GM21529 (cell line): ENCODE measurements around the gene SGIP1.
"Not testable (repeated sequence)": the region's sequence is repeated elsewhere in the genome, so short reads cannot be mapped to it uniquely, and the experiment has no call there.

ENCODE experiments used
- ATAC-seq: cut with Tn5 transposase; IDR thresholded peaks from one replicate; pipeline ENCODE4 v1.9.1; 2021; ENCODE audit not compliant: unreplicated experiment

The SGIP1 gene

DNA sequence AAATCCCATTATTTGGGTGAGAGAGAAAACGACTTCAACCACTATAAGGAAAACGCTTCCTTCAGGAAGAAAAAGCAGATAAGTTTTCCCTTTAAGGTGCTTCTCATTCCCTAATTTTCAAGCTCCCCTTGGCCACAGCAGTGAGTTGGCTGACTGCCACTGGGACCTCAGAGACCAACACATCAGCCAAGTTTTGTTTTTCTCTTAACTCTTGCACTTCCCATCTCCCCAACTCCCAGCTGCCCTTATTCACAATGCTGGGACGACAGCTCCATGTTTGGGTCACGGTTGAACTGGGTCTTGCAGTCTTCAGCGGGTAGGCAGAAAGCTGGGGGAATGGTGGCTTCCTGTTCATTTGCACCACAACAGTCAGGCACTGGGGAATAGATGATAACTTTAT is 18.9 kb downstream of the SGIP1 start:
- no peak for ATAC-seq

DNA sequence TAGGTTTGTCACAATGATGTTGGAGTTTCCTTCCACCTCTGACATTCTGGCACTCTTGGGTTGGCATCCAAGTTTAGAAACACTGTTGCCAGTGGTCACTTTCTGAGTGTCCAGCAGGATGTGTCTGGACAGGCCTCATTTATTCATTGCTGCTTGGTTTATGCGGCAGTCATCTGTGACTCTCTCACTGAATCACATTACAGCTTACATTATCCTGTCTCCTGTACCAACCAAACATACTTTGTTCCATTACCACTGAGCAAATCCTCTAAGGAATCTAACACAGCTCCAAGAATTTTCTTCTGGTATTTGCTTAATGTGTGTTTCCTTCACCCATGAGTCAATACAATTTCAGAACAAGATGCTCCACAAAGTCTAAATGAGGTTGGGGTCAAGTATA is 19.9 kb downstream of the SGIP1 start:
- no peak for ATAC-seq

DNA sequence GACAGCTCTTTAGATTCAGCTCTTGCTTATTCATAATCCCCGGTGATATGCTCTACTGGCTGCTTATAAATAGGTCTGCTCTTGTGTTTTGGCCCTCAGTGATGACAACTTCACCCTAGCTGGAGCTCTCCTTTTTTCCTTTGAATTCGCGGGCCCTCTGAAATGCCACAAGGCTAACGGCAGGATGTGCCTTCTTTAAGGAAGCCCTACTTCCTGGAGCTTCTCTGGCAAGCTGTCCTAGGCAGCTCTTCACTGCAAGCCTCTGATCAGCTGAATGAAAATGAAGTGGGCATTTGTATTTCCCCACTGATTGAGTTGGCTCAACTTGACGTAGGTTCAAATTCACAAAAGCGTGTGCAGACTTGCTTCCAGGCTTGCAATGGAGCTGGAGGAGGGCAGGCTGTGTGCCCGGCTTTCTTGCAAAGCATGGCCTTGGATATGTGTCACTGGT is 22.2 kb downstream of the SGIP1 start:
- ATAC-seq: no peak

DNA sequence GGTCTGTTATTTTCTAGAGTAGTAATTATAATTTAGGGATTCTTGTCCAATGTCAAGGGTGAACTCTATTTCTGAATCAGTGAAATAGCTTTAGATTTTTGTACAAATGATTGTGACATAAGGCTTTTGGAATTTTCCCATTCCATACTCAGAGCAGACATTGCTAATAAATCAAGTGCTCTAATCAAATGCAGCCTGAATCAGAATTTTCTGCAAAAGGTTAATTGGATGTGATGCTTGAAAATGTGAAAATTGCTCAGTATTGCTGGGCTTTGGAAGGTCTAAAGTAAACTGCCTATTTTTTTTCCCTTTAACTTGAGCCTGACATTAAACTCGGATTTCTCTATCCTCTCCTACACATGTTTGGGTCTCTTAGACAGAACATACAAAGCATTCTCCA is 23.2 kb downstream of the SGIP1 start:
- ATAC-seq: no peak

DNA sequence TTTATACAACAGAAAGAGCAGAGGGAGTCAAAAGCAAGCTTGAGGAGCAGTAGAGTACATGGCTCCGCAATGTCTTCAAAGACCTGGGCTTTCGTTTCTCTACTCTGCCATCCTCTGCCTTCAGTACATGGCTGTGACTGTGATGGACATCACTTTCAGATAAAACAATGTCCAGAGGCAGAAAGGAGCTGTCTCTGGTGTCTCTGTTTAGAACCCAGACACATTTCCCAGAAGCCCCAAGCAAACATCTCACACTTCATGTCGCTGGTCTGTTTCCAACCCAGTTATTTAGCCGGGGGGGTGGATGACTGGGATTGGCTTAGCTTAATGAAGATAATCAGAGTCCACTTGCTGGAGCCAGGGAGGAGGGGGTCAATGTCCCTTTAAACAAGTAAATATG is 25.6 kb downstream of the SGIP1 start:
- no peak for ATAC-seq

DNA sequence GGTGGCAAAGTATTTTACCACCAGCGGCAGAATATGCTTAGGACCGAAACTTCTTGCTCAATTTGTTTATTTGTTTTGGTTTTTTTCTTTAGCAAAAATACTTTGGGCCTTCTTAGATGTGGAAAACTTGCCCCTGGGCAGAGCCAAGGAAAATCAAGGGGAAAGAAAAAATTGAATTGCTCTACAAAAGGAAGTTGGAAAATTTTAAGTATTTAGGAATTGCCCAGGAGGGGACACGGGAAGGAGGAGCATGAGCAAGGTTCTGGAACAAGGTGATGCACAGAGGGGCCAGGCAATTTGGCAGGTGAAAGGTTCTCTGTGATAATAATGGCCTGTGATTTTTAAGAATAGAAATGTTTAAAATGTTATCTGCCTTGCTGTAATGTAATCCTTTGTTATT is 28.6 kb downstream of the SGIP1 start:
- no peak for ATAC-seq

DNA sequence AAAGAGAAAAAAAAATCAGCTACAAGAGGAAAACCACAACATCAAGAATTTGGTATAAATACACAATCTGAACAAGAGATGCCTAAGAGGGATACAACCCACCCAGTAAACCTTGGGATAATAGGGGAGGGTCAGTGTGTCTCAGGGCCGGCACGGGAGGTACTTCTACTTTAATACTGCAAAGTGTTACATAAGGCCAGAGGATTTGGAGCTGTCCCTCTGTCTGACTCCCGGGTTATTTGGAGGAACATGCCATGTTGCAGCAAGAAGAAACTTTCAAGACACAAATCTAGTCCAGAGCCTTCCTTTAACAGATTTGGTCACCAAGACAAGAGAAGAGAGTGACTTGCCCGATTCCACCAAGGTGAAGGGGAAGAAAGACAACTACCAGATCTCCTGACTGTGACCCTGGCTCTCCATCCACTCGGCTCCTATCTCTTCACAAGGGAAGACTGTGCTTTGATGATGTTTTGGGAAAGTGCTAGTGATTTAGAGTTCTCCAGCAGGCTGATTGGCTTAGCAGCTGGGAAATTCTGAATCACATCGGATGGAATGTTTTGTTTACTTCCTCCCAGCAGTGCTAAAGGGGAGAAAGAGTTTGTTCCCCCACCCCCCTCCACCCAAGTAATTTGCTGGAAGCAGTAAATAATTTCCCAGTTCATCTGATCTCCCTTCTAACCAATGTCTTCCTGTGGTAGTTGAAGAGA is 29.3 kb downstream of the SGIP1 start:
- no peak for ATAC-seq

DNA sequence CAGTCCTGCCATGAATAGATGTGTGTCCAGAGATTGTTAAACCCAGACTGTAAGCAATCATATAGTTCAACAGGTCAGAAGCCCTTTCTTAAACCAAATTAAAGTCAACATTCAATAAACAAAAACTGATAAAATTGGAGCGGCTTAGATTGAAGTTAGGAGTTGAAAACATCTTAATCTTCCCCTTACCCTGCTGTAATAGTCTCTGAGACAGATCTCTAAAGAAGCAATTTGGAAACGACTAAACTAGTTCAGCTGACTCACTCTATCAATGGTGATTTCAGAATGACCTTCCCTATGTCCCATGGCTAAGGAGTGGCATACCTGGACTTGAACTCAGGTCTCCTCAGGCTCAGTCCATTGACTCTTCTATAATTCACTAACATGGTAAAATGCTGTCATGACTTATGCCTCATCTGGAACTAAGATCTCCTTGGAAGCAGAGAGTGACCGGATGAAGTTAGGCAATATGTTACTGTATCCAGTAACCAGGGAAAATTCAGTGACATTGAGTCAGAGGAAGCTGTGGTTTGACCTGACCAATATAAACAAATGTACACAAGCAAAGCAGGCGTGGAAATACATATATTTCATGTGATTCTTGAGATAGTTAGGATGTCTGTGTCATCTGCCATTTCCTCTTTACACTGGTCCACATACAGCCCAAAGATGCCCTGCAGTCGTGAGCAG is 30.1 kb downstream of the SGIP1 start:
- ATAC-seq: no peak

DNA sequence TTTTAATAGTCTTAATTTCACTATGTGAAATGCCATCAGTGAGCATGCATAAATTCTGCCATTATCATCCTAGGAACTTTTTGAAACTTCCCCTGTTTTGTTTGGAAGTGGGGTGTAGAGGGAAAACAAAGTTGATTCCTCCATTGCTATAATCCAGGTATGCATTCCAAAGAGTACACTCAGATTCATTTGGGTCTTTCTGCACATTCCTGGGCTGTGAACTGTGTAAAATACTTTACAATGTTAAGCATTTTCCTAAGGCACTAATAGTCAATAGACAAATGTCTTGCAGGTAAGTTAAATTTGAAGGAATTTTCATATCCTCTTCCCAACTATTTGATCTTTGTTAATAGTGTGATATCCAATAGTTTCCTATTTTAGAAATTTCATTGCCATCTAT is 36.2 kb downstream of the SGIP1 start:
- ATAC-seq: no peak

DNA sequence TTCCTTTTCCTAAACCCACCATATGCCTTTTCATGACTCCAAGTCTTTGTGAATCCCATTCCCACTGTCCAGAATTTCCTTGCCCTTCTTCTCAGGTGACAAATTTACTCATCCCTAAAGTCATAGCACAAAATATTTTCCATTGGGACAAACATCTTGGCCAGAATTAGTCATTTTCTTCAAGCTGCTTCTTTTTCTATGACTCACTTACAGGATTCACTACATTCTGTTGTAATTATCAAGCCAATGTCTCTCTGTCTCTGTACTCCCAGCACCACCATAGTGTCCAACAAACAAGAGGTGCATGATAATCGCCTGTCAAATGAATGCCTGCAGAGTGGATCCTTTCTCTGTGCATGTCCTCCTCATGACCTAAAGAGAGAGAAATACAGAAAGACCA is 37.8 kb downstream of the SGIP1 start:
- no peak for ATAC-seq

DNA sequence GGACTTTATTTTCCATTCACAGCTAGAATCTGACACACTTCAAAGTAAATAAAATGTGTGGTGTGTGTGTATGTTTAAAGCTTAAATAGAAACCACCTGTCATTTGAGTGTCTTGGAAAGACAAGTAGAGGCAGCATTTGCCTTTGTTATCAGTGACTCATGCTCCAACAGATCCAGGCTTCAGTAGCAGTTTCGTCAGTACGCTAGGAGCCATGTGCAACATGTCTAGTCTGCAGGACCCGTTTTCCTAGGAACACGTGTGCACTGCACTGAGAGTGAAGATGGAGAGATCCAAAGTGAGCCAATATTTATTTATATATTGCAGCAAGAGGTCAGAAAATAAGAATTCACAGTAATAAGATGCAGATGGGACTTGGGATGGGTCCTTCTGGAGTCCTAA is 41.8 kb downstream of the SGIP1 start:
- ATAC-seq: no peak

DNA sequence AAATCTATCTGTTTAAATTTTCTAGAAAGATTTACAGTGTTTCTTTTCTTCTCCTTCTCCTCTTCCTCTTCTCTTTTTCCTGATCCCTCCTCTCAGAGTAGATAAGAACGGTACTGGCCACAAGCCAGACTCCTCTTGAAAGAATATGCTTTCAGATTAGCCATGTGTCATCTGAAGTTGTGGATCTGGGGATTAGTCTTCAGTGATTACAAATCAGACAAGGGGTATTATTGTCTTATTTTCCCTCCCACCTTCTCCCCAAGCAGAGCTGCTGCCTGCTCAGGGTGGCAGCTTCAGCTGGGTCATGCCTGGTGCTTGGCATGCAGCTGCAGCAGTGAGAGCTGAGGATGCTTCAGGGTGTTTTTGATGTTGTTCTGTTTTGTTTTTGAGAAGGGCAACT is 42.7 kb downstream of the SGIP1 start:
- ATAC-seq: no peak

DNA sequence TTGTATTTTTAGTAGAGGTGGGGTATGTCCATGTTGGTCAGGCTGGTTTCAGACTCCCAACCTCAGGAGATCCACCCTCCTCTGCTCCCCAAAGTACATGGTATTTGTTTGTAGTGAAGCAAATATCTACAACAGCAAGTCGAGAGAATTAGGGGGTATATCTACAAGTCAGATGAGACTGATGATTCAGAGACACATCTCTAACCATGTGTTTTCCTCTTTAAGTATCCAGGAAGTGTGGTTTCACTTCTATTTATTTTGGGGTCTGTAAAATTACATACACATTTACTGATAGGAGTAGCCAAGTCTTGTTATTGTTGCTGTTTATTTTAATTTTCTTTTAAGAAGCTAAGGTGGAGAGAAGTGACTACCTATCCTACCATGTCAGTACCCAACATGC is 44.9 kb downstream of the SGIP1 start:
- no peak for ATAC-seq

DNA sequence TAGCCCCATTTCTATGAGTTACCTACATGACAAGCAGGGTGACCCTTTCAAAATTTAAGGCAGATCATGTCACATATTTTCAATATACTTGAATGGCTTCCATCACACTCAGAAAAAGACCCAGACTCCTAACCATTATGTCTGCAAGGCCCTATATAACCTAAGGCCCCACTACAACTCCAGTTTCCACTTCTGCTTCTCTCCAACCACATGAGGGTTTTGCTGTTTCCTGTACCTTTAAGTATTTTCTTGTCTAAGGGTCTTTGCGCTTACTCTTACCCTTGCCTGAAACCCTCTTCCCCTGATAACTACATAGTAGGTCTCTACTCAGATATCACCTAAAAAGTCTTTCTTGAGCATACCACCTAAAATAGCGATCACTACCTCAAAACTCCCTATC is 46.1 kb downstream of the SGIP1 start:
- ATAC-seq: no peak

DNA sequence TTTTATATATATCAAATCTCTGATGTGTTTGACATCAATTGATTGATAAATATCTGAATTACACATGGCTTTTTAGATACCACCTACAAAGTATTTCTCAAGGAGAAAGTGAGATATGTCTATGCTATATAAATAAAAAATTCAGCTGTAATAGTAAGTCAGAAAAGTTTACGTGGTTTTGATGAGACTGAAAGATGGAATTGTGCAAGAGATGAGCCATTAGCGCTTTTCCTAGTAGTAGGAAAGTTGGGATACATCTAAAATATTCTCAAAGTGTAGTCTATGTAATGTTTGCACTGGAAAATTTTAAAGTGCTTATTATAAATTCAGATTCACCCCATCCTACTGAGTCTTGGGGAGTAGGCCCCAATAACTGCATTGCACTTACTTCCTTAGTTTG is 49.1 kb downstream of the SGIP1 start:
- no peak for ATAC-seq

DNA sequence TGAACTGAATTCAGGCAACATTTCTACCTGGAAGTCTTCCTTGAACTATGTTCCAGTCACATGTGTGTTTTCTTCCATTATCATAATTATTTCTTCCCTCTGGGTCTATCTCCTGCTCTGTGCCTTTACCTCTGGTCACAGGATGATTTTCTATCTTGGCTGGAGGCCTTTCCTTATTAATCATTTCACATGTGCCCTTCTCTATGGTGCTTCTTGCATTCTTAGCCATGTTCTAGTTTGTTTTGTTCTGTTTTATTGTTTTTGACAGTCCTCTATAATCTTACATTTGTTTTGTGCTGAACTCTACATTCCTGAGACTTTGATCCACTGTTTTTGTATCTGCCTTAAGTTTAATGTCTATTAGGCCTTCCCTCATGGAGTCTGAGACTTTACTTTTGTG is 51.0 kb downstream of the SGIP1 start:
- no peak for ATAC-seq

DNA sequence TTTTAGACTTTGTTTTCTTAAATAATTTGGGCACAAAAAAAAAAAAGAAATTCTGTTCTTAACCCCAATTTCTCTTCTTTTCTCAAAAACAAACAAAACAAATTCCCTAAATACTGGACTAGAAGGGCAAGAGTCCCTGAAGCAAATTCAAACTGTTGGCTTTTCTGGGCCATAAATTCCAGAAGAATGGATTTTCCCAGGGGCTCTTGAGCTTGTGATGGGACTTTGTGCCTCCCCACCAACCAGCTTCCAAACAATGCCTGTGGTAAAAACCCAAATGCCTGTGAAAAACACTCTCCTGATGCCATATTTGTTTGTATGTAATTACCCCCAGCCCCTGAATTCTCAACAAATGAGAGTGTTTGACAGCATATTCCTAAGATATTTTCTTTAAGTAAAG is 55.4 kb downstream of the SGIP1 start:
- no peak for ATAC-seq

DNA sequence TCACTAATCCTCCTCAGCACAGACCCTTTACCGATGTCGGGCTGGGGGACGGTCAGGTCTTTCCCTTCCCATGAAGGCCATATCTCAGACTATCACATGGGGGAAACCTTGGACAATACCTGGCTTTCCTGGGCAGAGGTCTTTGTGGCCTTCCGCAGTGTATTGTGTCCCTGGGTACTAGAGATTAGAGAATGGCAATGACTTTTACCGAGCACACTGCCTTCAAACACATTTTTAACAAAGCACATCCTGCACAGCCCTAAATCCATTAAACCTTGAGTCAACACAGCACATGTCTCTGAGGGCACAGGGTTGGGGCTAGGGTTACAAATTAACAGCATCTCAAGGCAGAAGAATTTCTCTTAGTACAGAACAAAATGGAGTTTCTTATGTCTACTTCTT is 58.2 kb downstream of the SGIP1 start:
- not testable (repeated sequence) for ATAC-seq

DNA sequence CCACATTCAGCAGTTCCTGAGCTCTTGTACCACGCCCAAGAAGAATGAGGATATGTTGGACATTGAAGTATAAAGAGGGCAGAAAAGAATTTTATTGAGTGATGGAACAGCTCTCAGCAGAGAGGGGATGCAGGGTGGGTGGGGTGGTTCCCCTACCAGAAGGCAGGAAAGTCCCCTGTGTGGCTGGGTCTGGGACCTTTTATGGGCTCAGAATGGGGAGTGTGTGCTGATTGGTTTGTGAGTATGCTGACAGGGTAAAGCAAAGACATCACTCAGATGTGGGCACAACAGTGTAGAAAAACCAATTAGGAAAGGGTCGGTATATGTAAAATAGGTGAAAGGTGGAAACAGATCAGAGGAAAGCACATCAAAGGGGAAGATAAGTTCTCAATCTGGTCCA is 62.2 kb downstream of the SGIP1 start:
- no peak for ATAC-seq

DNA sequence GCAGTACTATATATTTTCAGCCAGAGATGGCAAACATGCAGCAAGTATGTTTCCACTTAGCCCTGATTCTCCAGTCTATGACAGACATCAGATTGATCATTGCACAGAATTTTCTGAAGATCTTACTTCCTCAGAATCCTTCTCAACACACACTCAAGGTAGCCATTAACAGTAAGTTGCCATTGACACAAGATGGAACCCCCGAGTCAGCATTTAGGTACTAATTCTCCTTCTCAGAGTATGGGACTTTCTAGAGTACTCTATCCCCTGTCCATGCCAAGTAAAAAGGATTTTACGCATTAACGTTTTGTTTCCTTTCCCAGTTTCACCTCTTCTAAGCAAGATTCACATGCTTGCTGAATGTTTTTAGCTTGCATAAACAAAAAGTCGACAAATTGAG is 63.5 kb downstream of the SGIP1 start:
- ATAC-seq: no peak

DNA sequence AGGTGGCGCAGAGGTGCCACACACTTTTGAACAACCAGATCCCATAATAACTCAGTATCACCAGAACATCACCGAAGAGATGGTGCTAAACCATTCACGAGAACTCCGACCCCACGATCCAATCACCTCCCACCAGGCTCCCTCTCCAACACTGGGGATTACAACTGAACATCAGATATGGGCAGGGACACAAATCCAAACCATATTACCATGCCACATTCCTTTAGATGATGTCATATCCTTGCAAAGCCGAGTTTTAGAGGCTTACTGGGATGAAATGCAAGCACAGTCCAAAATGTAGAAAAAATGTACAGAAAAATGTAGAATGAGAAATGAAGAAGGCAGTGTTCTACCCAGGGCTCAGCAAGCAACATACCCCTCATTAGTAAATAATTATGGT is 64.7 kb downstream of the SGIP1 start:
- ATAC-seq: no peak

DNA sequence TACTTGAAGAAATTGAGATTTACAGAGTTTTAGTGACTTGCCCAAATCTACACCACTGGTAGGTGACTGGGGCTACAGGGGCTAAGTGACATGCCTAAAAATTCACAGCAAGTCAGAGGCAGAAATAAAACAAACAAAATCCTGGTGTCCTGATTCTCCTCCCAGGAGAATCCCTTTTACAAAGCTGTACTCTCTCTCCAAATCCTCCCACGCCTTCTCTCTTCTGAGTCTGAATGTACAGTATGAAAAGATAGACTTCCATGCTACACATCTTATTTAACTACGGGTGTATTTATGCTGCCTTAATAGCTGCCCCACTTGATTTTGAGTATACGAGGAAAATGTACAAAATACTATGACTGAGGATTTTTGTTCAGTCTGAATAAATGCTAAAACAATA is 65.4 kb downstream of the SGIP1 start:
- no peak for ATAC-seq
